ENCODE measurements around the gene NABP1. TPM values are rescaled to one million over a fixed set of nuclear protein-coding genes. Genes with fewer than 3 reads are reported as not detected.

The NABP1 gene
- total RNA-seq, 1 experiment from 2014 or later = 96.3 TPM

GRCh38 chr2:191719261-191719660, 41.3 kb downstream of the NABP1 start:
- Mint-ChIP-seq H3K27ac (ENCODE audit: low read depth, unreplicated experiment) (no peak overlapping the region), H3K27me3 (ENCODE audit: insufficient read depth, unreplicated experiment) (no peaks in the 10 kb centered on the region), H3K4me3 (ENCODE audit: unreplicated experiment) (no peak overlapping the region), H3K4me1 (ENCODE audit: insufficient read depth, unreplicated experiment) (no peaks in the 10 kb centered on the region), H3K36me3 (ENCODE audit: insufficient read depth, unreplicated experiment) (no peaks in the 10 kb centered on the region), H3K9me3 (ENCODE audit: unreplicated experiment) (no peaks in the 10 kb centered on the region)
- intact Hi-C loops (cut with micrococcal nuclease) = no loop called here
- no TSS peak for BruUV-seq (replicated peaks)
- ChIA-PET CTCF (no interaction called here), POLR2A (interaction anchor here (1.4 kb wide), 1 partner anchor 12 kb away, joined by 3 read pairs; no protein-coding TSS in a partner anchor)
- TF ChIP-seq CTCF (IDR thresholded peaks at IDR 0.05; ENCODE audit: unreplicated experiment) = no peak
- DNase-seq (ENCODE audit: unreplicated experiment) = no peak

GRCh38 chr2:191719938-191720337, 42.0 kb downstream of the NABP1 start:
- no TSS peak for BruUV-seq (replicated peaks)
- Mint-ChIP-seq H3K4me1 (ENCODE audit: insufficient read depth, unreplicated experiment) (no peaks in the 10 kb centered on the region), H3K9me3 (ENCODE audit: unreplicated experiment) (no peaks in the 10 kb centered on the region)

GRCh38 chr2:191721331-191721730, 43.4 kb downstream of the NABP1 start:
- Mint-ChIP-seq H3K4me1 (ENCODE audit: insufficient read depth, unreplicated experiment) (no peaks in the 10 kb centered on the region), H3K27ac (ENCODE audit: low read depth, unreplicated experiment) (no peak overlapping the region), H3K36me3 (ENCODE audit: insufficient read depth, unreplicated experiment) (no peaks in the 10 kb centered on the region), H3K9me3 (ENCODE audit: unreplicated experiment) (no peaks in the 10 kb centered on the region), H3K4me3 (ENCODE audit: unreplicated experiment) (no peak overlapping the region), H3K27me3 (ENCODE audit: insufficient read depth, unreplicated experiment) (no peaks in the 10 kb centered on the region)
- no peak for DNase-seq (ENCODE audit: unreplicated experiment)
- POLR2A ChIA-PET = interaction anchor here (0.9 kb wide), 1 partner anchor 9 kb away, joined by 3 read pairs; no protein-coding TSS in a partner anchor
- no TSS peak for BruUV-seq (replicated peaks)
- no peak for TF ChIP-seq CTCF (IDR thresholded peaks at IDR 0.05; ENCODE audit: unreplicated experiment)
- intact Hi-C loops (cut with micrococcal nuclease) = no loop called here
- CTCF ChIA-PET = interaction anchor here (0.8 to 1.3 kb wide), 2 partner anchors 20 to 556 kb away, joined by 3 read pairs; no protein-coding TSS in a partner anchor

More at GRCh38 chr2:191719938-191720337, 42.0 kb downstream of the NABP1 start:
- POLR2A ChIA-PET = interaction anchor here (1.4 kb wide), 1 partner anchor 13 kb away, joined by 3 read pairs; no protein-coding TSS in a partner anchor
- Mint-ChIP-seq H3K36me3 (ENCODE audit: insufficient read depth, unreplicated experiment) (no peaks in the 10 kb centered on the region), H3K4me3 (ENCODE audit: unreplicated experiment) (no peak overlapping the region), H3K27ac (ENCODE audit: low read depth, unreplicated experiment) (no peak overlapping the region), H3K27me3 (ENCODE audit: insufficient read depth, unreplicated experiment) (no peaks in the 10 kb centered on the region)
- DNase-seq (ENCODE audit: unreplicated experiment) = no peak
- intact Hi-C loops (cut with micrococcal nuclease) = no loop called here
- no peak for TF ChIP-seq CTCF (IDR thresholded peaks at IDR 0.05; ENCODE audit: unreplicated experiment)
- CTCF ChIA-PET = interaction anchor here (0.9 kb wide), 1 partner anchor 9 kb away, joined by 3 read pairs; no protein-coding TSS in a partner anchor

GRCh38 chr2:191724015-191724414, 46.1 kb downstream of the NABP1 start:
- ChIA-PET POLR2A (interaction anchor here (0.6 to 2.0 kb wide), 3 partner anchors 23 to 35 kb away, joined by 3 to 6 read pairs (median 4); no protein-coding TSS in a partner anchor), CTCF (interaction anchor here (0.8 kb wide), 1 partner anchor 32 kb away, joined by 3 read pairs; no protein-coding TSS in a partner anchor)
- H3K36me3 Mint-ChIP-seq (ENCODE audit: insufficient read depth, unreplicated experiment) = no peaks in the 10 kb centered on the region
- H3K27ac Mint-ChIP-seq (ENCODE audit: low read depth, unreplicated experiment) = no peak overlapping the region
- H3K4me3 Mint-ChIP-seq (ENCODE audit: unreplicated experiment) = no peak overlapping the region
- H3K9me3 Mint-ChIP-seq (ENCODE audit: unreplicated experiment) = no peaks in the 10 kb centered on the region
- no peaks in the 10 kb centered on the region for H3K4me1 Mint-ChIP-seq (ENCODE audit: insufficient read depth, unreplicated experiment)
- BruUV-seq (replicated peaks) = no TSS peak
- TF ChIP-seq CTCF (IDR thresholded peaks at IDR 0.05; ENCODE audit: unreplicated experiment) = no peak
- H3K27me3 Mint-ChIP-seq (ENCODE audit: insufficient read depth, unreplicated experiment) = no peaks in the 10 kb centered on the region
- intact Hi-C loops (cut with micrococcal nuclease) = no loop called here
- no peak for DNase-seq (ENCODE audit: unreplicated experiment)
